ELR (cell line): ENCODE results near the gene SLC43A1.
A peak's percentile ranks its signal among the peaks of the same experiment; 100 is the strongest.

ENCODE experiments used
- DNase-seq: peaks from one replicate; pipeline ENCODE4 v3.0.0-alpha.2; 2015; ENCODE audit warnings: low read depth

Gene SLC43A1

DNA sequence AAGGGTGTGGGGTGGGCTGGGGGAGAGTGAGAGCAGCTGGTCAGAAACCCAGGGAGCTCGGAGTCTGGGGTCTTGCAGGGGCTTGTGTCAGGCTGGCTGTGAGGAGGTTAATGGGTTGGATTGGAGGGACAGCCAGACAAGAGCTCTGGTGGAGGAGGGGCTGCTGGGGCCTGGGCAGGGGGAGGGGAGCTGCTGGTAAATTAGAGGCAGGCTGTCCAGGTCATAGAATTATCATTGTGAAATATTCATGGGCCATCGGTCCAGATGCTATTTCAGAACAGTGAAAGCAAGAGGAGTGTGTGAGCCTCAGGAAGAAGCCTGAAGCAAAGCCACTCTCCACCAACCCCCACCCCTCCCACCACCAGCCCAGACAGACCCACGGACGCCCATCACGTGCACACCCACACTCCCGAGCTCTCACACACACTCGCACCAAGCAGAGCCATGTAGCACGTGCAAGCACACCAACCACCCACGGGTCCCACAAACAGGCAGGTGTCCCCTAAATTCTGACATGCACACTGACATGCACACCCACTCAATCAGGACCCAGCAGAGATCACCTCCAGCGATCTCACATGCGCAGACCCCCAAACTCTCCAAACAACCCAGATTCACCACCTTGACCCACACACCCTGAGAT is 36.4 kb downstream of the SLC43A1 start:
- no peak for DNase-seq

DNA sequence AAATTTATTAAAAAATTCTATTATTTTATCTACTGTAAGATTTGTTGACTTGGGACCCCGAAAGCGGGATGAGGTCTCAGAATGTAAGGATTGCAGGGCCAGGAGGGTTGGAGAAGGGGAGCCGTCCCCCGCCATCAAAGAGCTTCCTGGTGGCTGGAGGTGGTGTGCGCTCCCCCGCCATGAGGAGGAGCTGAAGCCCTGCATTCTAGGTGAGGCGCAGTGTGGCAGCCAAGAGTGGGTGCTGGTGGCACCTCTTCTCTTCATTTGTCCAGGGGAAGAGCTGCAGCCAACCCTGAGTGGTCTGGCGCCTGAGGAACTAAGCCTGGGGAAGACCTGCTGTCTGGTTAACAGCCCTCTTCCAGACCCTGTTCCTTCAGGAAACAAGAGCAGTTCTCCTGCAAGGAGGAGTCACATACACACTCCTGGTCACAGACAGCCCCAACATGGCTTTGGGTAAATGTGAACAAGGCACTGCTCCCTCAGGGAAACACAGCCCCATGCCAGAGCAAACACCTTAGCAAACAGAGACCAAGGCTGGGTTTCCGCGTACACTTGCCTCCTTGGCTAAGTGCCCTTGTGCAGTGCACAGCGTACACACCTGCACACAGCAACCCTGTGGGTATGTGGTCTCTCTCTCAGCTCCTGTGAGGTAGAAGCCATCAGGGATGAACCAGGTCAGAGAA is 37.9 kb downstream of the SLC43A1 start:
- DNase-seq: no peak

DNA sequence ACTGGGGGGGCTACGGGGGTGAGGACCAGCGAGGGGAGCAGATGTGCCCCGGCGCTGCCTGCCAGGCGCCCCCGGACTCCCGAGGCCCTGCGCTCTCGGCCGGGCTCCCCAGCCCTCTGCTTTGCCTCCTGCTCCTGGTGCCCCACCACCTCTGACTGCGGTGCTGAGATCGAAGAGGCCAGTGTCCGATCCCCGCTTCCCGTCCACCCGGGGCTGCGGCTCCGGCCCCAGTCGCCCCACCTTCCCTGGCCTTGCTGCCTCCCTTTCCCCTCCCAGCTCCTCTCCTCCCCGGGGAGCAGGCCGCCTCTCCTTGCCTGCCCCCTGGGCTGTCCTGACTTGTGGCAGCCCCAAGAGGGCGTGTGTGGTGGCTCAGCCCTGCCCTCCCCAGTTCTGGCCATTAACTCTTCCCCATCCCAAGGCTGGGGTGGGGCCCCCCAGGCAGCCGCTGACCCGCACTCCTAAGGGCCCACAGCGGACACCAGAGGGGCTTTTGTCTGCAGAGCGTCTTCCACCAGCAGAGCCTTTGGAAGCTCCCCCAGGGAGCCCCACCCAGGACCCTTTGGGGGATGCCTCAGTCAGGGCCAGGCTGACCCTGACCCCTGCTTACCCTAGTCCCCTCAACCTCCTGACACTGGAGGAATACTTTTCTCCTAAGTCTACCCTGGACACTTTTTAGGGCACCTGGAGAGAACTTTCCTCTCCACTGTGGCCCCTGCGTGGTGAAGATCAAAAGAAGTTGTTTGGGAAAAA is 38.6 kb downstream of the SLC43A1 start:
- peak; percentile 69 for DNase-seq

DNA sequence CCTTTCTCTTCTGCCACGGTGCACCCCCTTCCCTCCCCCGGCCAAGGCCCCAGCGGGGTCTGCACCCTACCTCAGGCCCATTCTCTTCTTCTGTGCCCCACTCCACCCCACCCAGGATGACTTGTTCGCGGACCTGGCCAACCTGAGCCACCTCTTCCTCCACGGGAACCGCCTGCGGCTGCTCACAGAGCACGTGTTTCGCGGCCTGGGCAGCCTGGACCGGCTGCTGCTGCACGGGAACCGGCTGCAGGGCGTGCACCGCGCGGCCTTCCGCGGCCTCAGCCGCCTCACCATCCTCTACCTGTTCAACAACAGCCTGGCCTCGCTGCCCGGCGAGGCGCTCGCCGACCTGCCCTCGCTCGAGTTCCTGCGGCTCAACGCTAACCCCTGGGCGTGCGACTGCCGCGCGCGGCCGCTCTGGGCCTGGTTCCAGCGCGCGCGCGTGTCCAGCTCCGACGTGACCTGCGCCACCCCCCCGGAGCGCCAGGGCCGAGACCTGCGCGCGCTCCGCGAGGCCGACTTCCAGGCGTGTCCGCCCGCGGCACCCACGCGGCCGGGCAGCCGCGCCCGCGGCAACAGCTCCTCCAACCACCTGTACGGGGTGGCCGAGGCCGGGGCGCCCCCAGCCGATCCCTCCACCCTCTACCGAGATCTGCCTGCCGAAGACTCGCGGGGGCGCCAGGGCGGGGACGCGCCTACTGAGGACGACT is 39.3 kb downstream of the SLC43A1 start:
- DNase-seq: peak; percentile 28

DNA sequence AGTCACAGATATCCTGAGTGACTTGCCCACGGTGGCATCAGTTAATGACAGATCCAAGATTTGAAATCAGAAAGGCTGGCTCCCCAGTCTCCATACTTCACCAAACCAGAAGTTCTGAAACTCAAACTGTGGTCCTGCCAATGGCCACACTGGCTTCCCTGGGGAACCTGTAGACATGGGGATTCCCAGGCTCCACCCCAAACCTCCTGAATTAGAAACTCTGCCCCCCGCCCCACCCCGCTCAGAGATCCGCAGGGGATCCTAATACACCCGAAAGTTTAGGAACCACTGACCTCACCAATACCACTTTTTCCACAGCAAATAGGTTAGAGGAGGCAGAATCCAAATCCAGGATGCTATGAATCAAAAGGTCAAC is 39.8 kb downstream of the SLC43A1 start:
- no peak for DNase-seq

DNA sequence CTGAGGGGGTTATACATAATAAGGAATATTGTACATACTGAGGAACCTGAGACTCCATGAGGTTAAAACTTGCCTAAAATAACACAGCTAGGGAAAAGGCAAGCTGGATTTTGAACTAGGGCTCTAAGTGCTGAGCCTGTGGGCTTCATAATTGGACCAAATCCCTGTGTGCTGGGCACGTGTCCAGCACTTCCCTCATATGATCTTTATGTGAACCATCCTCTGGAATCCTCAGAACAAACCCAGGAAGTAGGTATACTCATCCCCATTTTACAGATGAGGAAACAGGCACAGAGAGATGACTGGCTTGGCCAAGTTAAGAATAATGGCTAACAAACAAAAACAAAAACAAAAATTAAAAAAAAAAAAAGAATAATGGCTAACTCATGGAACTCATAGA is 40.3 kb downstream of the SLC43A1 start:
- DNase-seq: no peak

DNA sequence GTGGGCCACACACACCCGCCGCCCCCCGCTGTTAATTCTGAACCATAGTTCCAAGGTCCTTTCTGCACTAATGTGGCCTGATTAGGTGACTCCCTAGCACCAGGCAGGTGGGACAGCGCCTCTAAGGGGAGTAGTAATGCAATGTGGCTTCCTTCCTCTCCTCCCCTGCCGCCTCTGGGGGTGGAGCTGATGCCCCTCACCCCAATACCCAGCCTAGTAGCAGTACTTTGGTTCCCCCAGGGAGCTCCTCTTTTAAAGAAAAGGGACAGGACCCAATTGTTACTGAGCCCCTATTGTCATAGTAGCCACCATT is 40.7 kb downstream of the SLC43A1 start:
- DNase-seq: no peak

DNA sequence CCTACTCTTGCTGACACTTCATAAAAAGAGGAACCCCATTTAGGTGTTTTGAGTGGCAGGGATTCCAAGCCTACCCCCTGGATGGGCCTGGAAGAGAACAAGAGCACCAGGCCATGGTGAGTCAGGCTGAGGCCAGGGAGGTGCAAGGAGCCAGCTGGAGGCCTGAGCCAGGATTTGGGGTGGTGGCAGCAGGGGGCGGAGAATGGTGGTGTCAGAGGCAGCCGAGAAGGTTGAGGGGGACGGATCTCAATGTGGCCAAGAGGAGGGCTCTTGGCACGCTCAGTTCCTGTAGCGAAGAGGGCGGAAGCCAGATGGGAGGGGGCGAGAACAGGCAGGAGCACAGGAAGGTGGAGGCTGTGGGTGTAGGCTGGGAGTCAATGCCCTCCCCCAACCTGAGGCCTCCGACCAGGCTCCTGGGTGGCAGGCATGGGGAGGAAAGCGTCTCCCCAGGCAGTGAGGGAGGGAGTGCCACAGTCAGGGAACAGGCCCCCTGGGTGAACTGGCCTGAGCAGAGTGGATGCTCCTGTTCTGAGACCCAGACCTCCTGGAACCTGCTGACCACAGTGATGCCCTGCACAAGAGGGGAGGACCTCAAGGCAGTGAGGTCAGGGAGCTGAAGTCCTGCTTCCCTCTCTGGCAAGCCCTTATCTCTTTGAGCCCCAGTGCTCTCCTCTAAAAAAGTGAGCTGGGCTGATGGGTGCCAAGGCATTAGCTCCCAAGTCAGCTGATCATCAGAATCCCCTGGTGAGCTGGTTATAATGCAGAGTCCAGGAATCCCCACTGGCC is 41.3 kb downstream of the SLC43A1 start:
- DNase-seq: no peak

DNA sequence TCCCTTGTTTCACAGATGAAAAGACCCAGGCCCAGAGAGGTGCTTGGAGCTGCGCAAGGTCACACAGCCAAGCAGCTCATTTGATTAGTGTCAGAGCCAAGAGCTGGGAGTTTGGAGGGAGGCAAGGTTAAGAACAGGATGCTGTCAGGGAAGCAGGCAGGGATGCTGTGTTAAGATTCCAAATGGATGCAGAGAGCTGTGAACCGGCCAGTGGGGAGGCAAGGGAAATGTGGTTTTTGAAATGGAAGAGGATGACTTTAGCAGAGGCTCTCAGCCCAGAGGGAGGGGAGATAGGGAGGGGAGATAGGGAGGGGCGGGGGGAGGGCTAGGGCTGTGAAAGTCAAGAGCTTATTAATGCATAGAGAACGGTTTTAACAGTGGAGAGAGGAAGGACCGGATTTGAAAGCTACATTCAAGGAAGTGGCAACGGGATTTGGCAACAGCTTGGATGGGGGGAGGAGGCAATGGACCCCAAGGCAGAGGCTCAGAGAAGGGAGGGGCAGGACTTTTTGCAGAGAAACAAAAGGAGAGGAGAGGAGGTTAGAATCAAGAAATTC is 42.1 kb downstream of the SLC43A1 start:
- no peak for DNase-seq

DNA sequence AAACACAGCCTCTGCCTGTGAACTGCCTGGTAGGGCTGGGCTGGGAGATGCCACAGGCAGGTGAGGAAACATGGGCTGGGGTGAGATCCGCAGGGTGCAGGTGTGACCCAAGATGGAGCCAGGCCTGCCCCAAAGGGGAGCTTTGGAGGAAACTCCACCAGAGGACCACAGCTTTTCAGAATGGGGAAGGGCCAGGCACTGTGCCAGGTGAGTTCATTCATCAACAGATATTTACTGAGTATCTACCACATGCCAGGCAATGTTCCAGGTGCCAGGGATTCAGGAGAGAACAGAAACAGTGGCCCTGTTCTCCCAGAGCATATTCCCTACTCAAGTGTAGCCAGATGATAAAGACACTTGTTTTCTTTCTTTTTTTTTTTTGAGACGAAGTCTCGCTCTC is 44.0 kb downstream of the SLC43A1 start:
- no peak for DNase-seq

DNA sequence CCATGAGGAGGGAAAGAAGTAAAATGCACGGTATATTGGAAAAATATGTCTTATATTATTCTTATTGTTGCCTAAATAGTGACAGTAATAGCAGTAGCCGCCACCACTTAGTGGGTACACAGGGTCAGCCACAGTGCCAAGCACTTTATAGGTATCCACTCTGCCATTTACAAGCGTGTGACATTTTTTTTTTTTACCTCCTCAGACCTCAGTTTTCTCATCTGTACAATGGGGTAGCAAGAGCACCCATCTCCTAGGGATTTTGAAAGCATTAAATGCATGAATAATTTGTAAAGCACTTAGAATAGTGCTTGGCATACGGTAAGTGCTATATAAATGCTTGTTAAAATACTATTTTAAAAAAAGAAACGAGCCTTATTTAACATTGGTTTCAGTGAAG is 46.2 kb downstream of the SLC43A1 start:
- no peak for DNase-seq

DNA sequence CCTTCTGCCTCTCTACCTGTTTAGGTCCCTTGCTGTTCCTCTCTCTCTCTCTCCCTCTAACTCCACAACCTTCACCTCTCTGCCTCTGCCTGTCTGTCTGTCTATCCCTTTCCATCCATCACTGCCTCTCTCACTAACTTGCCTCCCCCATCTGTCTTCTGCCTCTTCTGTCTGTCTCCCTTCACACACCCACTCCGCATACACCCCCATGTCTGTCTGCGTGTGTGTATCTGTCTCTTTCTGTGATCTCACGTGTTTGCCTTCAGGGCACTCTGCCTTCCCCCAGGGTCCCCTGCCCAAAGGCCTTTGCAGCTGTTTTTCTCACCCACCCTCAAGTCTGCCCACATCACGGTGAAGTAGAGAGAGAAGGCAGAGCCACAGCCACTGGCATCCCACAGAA is 47.2 kb downstream of the SLC43A1 start:
- DNase-seq: no peak

DNA sequence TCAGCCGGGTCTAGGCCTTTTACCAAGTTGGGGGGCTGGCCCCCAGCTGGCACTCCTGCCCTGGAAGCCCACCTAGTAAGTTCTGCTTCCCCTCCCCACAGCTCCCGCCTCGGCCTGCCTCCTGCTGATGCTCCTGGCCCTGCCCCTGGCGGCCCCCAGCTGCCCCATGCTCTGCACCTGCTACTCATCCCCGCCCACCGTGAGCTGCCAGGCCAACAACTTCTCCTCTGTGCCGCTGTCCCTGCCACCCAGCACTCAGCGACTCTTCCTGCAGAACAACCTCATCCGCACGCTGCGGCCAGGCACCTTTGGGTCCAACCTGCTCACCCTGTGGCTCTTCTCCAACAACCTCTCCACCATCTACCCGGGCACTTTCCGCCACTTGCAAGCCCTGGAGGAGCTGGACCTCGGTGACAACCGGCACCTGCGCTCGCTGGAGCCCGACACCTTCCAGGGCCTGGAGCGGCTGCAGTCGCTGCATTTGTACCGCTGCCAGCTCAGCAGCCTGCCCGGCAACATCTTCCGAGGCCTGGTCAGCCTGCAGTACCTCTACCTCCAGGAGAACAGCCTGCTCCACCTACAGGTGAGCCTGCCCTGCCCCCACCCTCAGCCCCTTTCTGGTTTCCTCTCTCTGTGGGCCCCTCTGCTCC is 47.9 kb downstream of the SLC43A1 start:
- no peak for DNase-seq

DNA sequence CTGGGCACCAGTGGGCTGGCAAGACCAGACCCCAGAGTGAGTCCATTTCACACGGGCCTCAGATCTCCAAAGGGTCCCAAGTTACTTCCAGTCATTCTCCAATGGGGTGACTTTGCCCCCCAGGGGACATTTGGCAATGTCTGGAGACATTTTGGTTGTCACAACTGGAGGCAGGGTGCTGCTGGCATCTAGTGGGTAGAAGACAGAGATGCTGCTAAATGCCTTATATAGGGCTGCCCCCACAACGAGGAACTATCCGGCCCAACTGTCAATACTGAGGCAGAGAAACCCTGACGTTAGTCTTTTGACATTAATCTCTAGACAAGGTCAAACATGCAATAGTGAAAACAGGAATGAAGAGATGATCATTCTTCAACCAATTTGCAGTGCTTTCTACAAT is 48.8 kb downstream of the SLC43A1 start:
- no peak for DNase-seq

DNA sequence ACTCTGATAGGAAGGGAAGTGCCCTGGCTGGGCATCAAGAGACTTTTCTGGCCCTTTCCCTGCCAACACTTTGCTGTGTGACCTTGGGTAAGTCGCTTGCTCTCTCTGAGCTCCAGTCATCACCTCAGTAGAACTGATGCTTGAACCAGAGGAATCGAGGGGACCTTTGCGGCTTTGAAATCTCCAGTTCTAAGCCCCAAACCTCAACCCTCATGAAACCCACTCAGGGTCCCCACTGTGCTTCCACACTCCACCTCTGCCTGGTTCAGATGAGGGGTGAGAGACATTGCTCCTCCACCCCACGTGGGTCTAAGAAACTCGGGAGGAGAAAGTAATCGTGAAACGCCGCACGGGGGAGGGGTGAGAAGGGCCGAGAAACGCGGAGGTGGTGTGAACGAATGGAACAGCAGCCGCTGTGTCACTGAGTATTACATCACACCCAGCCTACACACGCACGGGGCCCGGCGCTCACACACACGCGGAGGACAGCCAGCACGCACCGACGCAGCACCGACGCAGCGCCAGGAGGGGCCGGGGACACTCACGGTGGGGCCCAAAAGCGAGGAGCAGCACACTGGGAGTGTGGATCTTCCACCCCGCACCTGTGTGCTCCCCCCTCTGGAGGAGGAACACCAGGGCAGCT is 50.8 kb downstream of the SLC43A1 start:
- no peak for DNase-seq

DNA sequence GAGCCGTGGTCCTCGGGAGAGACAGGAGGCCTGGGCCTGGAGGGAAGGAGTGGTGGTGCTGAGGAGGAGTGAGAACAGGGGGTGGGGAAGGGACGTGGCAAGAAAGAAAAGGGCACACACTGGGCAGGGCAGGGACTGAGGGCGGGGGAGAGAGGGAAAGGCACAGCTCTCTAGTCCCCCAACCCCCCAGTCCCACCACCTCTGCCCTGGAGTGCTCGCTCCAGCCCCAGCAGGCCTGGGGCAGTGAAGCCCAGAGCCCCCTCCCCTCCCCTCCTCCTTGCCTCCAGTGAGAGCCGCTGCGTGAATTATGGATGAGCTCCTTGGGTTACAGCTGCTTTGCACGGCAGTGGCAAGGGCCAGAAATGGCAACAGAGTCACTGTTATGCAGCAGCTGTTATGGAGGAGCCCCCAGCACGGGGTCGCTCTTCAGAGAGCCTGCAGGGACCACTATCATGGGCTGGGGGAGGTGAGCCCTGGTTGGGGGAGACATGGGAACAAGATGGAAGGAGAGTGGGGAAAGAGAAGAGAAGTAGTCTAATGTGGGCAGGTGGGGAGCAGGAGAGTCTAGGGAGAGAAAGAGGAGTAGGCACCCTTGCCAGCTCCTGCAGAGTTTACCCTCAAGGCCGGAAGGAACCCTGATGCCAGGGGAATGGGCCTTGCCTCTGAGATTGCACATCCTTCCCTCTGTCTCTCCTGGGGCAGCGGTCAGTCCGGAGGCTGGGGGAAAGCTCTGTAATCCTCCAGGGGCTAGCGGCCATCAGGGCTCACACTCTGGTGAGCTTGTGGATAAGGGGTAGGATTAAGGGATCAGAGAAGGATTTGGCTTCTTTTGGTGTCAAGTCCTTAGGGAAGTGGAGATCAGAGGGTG is 51.6 kb downstream of the SLC43A1 start:
- no peak for DNase-seq

DNA sequence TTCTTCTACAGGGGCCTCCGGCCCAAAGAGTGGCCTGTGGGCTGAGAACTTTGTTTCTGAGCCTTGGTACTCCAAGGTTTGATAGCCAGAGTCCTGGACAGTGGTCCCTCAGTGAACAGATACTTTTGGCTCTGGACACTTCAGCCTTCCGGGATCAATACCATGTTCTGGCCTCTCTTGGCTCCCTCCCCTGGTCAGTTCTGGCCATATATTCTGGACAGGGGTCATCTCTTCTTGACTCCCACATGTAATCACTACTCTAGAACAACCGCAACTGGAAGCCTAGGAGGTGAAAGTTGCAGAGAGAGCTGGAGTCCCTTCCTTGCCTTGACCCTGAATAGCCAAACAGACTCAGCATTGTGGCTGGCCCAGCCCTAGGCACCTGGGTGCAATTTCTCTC is 52.9 kb downstream of the SLC43A1 start:
- no peak for DNase-seq

DNA sequence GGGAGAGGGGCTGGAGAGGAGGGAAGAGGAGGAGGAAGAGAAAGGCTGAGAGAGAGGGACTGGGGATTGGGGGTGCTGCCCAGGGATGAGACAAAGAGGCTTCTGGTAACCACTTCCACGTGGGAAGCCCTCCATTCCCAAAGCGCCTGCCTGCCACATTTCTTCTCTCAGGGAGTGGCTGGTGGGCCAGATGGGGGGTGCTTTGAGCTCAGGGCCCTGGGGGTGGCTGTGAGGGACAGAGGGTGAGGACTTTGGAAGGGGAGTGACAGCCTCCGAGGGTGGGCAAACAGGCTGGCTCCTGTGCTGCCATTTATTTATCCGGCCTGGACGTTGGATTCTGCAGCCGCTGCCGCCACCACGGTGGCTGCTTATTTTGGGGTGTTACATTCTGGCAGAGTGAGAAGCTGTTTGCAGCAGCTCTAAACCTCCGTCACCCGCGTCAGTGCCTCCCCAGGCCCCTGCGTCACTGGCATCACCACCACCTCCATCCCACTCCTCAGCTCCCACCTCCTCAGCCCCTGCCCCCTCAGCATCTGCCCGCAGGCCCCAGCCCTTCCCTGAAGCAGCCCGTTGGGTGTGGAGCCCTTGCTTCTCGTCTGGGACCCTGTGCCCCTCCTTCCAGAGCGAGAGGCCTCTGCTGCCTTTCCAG is 53.5 kb downstream of the SLC43A1 start:
- DNase-seq: no peak
